Suprapubic skin (tissue), 4 donors: Measurements from ENCODE around the gene MINDY4.

Source experiments
- POLR2A ChIP-seq, 2 donors: fragments of 450-650 bp; IDR thresholded peaks; one replicate each; pipeline ENCODE4 v1.6.1; 2017; ENCODE audit warnings: antibody characterized with exemption in 2 of 2, mild to moderate bottlenecking in 2 of 2, moderate library complexity in 2 of 2
- POLR2AphosphoS5 ChIP-seq, 3 donors: sonication (generic); formaldehyde crosslinking; IDR thresholded peaks; one replicate each; pipeline ENCODE4 v1.6.1; 2017; ENCODE audit warnings: antibody characterized with exemption in 3 of 3
- TF ChIP-seq, protein P1 (sequence below), 2 donors: fragments of 200-600 bp in 1 of 2; fragments of 450-650 bp in 1 of 2; sonication (generic) in 1 of 2; IDR thresholded peaks; one replicate each; pipeline ENCODE4 v1.5.1; 2016 to 2019; ENCODE audit warnings: antibody characterized with exemption in 2 of 2, mild to moderate bottlenecking in 1 of 2, moderate library complexity in 1 of 2

DNA sequence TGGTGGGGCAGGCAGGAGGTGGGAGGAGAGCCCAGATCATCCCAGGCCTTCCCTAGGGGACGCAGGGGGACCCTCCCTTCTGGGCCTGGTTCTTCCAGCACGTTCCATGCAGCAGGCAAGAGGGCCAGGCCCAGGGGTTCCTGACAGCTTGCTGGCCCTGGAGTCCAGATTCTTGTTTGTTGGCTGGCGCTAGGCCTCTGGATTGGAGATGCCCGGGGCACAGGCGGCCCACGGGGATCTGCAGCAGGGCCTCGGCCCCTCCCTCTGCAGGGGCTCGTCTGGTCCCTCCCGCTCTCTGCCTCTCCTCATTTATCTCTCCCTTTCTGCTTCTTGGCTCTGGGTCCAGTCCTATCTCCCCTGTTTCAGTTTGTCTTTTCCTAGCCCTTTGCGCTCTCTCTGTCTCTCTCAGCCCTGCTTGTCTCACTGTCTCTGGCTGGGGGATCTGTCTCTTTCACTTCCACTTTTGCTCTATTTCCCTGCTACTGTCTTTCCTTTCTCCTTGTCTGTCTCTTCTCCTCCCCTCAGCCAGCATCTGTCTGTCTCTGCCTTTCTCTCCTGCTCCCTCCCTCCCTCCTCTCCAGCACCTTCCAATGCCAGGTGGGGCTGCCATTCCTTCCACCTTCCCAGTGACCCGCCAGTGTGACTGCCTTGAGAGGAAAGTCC, 139.3 kb downstream of the MINDY4 start:
- TF ChIP-seq, protein P1, sequence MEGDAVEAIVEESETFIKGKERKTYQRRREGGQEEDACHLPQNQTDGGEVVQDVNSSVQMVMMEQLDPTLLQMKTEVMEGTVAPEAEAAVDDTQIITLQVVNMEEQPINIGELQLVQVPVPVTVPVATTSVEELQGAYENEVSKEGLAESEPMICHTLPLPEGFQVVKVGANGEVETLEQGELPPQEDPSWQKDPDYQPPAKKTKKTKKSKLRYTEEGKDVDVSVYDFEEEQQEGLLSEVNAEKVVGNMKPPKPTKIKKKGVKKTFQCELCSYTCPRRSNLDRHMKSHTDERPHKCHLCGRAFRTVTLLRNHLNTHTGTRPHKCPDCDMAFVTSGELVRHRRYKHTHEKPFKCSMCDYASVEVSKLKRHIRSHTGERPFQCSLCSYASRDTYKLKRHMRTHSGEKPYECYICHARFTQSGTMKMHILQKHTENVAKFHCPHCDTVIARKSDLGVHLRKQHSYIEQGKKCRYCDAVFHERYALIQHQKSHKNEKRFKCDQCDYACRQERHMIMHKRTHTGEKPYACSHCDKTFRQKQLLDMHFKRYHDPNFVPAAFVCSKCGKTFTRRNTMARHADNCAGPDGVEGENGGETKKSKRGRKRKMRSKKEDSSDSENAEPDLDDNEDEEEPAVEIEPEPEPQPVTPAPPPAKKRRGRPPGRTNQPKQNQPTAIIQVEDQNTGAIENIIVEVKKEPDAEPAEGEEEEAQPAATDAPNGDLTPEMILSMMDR (IDR thresholded peaks at IDR 0.05) = no peak
- TF ChIP-seq POLR2AphosphoS5 (IDR thresholded peaks at IDR 0.05) (no peak), POLR2A (IDR thresholded peaks at IDR 0.05) (no peak)
